Liver (tissue), 3 donors: ENCODE measurements around the gene MRGPRF.

Source experiments
- EGR1 ChIP-seq, 2 donors: IDR thresholded peaks; 2 replicates each; pipeline ENCODE4 v1.6.1; 2016 to 2018; ENCODE audit warnings: antibody characterized with exemption in 2 of 2, low read depth in 2 of 2
- HNF4G ChIP-seq: IDR thresholded peaks from 2 replicates; pipeline ENCODE4 v1.6.1; 2016; ENCODE audit warnings: antibody characterized with exemption
- JUND ChIP-seq, 2 donors: IDR thresholded peaks; 2 replicates each; pipeline ENCODE4 v1.6.1; 2016; ENCODE audit warnings: antibody characterized with exemption in 2 of 2
- RAD21 ChIP-seq, 2 donors: IDR thresholded peaks; 2 replicates each; pipeline ENCODE4 v1.6.1; 2016; ENCODE audit warnings: antibody characterized with exemption in 2 of 2, mild to moderate bottlenecking in 2 of 2
- RXRA ChIP-seq, 2 donors: IDR thresholded peaks; 2 replicates each; pipeline ENCODE4 v1.6.1; 2017 to 2018; ENCODE audit warnings: antibody characterized with exemption in 2 of 2, mild to moderate bottlenecking in 1 of 2
- TAF1 ChIP-seq: conservative IDR thresholded peaks from 2 replicates; pipeline ENCODE4 v1.6.1; 2016; ENCODE audit warnings: antibody characterized with exemption, mild to moderate bottlenecking
- YY1 ChIP-seq: IDR thresholded peaks from 2 replicates; pipeline ENCODE4 v1.6.1; 2016; ENCODE audit warnings: antibody characterized with exemption, mild to moderate bottlenecking
- TF ChIP-seq, protein P1 (sequence below): fragments of 150-350 bp; IDR thresholded peaks from 2 replicates; pipeline ENCODE4 v1.5.1; 2017; ENCODE audit warnings: improper control_type of control experiment, low read depth, low read length; ENCODE audit not compliant: missing input control
- TF ChIP-seq, protein P2 (sequence below): IDR thresholded peaks from 2 replicates; pipeline ENCODE4 v1.6.1; 2016; ENCODE audit warnings: antibody characterized with exemption, mild to moderate bottlenecking
- TF ChIP-seq, protein P3 (sequence below): IDR thresholded peaks from 2 replicates; pipeline ENCODE4 v1.6.1; 2016; ENCODE audit warnings: antibody characterized with exemption
- TF ChIP-seq, protein P4 (sequence below): IDR thresholded peaks from 2 replicates; pipeline ENCODE4 v1.6.1; 2016; ENCODE audit warnings: antibody characterized with exemption
- donor health status: healthy.
- donor health status: healthy.

DNA sequence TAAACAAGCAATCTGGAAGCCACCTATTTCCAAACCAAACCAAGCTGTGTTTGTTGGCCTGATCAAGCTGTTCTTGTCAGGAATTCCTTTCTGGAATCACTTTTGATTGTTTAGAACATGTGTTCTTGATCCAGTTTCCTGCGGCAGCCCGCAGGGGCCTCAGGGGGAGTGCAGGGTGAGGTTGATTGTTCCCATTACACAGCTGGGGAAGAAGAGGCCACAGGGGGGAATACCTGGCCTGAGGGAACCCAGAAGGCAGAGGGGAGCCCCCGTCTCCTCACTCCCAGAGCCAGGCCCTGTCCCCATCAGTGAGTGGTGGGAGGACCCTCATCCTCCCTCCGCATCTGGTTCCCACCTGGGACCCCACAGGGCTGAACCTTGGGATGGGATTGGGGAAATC lies 36.5 kb downstream of the MRGPRF start:
- TF ChIP-seq, protein P1, sequence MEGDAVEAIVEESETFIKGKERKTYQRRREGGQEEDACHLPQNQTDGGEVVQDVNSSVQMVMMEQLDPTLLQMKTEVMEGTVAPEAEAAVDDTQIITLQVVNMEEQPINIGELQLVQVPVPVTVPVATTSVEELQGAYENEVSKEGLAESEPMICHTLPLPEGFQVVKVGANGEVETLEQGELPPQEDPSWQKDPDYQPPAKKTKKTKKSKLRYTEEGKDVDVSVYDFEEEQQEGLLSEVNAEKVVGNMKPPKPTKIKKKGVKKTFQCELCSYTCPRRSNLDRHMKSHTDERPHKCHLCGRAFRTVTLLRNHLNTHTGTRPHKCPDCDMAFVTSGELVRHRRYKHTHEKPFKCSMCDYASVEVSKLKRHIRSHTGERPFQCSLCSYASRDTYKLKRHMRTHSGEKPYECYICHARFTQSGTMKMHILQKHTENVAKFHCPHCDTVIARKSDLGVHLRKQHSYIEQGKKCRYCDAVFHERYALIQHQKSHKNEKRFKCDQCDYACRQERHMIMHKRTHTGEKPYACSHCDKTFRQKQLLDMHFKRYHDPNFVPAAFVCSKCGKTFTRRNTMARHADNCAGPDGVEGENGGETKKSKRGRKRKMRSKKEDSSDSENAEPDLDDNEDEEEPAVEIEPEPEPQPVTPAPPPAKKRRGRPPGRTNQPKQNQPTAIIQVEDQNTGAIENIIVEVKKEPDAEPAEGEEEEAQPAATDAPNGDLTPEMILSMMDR = no peak
- no peak for TF ChIP-seq YY1
- TF ChIP-seq, protein P2, sequence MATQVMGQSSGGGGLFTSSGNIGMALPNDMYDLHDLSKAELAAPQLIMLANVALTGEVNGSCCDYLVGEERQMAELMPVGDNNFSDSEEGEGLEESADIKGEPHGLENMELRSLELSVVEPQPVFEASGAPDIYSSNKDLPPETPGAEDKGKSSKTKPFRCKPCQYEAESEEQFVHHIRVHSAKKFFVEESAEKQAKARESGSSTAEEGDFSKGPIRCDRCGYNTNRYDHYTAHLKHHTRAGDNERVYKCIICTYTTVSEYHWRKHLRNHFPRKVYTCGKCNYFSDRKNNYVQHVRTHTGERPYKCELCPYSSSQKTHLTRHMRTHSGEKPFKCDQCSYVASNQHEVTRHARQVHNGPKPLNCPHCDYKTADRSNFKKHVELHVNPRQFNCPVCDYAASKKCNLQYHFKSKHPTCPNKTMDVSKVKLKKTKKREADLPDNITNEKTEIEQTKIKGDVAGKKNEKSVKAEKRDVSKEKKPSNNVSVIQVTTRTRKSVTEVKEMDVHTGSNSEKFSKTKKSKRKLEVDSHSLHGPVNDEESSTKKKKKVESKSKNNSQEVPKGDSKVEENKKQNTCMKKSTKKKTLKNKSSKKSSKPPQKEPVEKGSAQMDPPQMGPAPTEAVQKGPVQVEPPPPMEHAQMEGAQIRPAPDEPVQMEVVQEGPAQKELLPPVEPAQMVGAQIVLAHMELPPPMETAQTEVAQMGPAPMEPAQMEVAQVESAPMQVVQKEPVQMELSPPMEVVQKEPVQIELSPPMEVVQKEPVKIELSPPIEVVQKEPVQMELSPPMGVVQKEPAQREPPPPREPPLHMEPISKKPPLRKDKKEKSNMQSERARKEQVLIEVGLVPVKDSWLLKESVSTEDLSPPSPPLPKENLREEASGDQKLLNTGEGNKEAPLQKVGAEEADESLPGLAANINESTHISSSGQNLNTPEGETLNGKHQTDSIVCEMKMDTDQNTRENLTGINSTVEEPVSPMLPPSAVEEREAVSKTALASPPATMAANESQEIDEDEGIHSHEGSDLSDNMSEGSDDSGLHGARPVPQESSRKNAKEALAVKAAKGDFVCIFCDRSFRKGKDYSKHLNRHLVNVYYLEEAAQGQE = no peak
- TF ChIP-seq RXRA (IDR thresholded peaks at IDR 0.05) = no peak
- no peak for TF ChIP-seq TAF1
- TF ChIP-seq, protein P3, sequence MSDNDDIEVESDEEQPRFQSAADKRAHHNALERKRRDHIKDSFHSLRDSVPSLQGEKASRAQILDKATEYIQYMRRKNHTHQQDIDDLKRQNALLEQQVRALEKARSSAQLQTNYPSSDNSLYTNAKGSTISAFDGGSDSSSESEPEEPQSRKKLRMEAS = no peak
- TF ChIP-seq JUND (IDR thresholded peaks at IDR 0.05) = no peak
- TF ChIP-seq RAD21 (IDR thresholded peaks at IDR 0.05) = no peak
- TF ChIP-seq EGR1 (IDR thresholded peaks at IDR 0.05; ENCODE audit: low read depth in 2 of 2) = no peak
- no peak for TF ChIP-seq HNF4G
- TF ChIP-seq, protein P4, sequence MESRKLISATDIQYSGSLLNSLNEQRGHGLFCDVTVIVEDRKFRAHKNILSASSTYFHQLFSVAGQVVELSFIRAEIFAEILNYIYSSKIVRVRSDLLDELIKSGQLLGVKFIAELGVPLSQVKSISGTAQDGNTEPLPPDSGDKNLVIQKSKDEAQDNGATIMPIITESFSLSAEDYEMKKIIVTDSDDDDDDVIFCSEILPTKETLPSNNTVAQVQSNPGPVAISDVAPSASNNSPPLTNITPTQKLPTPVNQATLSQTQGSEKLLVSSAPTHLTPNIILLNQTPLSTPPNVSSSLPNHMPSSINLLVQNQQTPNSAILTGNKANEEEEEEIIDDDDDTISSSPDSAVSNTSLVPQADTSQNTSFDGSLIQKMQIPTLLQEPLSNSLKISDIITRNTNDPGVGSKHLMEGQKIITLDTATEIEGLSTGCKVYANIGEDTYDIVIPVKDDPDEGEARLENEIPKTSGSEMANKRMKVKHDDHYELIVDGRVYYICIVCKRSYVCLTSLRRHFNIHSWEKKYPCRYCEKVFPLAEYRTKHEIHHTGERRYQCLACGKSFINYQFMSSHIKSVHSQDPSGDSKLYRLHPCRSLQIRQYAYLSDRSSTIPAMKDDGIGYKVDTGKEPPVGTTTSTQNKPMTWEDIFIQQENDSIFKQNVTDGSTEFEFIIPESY = no peak
